Left lobe of liver (tissue), 2 donors: Measurements from ENCODE around the gene HYAL2. TPM values are rescaled to one million over a fixed set of nuclear protein-coding genes. Genes with fewer than 3 reads are reported as not detected.

Source experiments
- ATAC-seq: fragments of 200-7000 bp; cut with Tn5 transposase; one replicate; pipeline ENCODE4 v1.9.1; 2020; ENCODE audit warnings: mild to moderate bottlenecking, moderate library complexity
- DNase-seq: peaks from one replicate; pipeline ENCODE4 v3.0.0-alpha.2; 2020; ENCODE audit warnings: low spot score
- total RNA-seq: library from RNA; stranded (reverse); gene quantifications from one replicate; pipeline ENCODE4 v1.2.1, GENCODE V29; 2021
- donor health status: DM: no; HTN: no; CAD: no; lungs with moderate emphysema.
- donor health status: DM: no; HTN: yes; CAD: no.

HYAL2 gene
- total RNA-seq, 1 donor from 2014 or later = 21.6 TPM

DNA sequence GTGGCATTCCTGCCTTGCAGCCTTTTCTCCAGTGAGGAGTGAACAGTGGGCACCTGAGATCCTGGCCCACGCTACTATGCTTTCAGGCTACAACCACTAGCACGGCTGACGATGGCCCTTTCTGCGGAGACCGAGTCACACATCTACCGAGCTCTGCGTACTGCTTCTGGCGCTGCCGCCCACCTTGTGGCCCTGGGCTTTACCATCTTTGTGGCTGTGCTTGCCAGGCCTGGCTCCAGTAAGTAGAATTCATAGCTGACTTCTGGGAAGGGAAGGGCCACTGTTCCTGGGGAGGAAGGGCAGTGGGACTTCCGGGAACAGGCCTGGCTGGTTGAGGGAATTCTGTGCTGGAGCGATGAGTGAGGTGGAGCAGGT is 28.8 kb upstream of the HYAL2 start:
- ATAC-seq = peak; percentile 3
- DNase-seq = no peak

DNA sequence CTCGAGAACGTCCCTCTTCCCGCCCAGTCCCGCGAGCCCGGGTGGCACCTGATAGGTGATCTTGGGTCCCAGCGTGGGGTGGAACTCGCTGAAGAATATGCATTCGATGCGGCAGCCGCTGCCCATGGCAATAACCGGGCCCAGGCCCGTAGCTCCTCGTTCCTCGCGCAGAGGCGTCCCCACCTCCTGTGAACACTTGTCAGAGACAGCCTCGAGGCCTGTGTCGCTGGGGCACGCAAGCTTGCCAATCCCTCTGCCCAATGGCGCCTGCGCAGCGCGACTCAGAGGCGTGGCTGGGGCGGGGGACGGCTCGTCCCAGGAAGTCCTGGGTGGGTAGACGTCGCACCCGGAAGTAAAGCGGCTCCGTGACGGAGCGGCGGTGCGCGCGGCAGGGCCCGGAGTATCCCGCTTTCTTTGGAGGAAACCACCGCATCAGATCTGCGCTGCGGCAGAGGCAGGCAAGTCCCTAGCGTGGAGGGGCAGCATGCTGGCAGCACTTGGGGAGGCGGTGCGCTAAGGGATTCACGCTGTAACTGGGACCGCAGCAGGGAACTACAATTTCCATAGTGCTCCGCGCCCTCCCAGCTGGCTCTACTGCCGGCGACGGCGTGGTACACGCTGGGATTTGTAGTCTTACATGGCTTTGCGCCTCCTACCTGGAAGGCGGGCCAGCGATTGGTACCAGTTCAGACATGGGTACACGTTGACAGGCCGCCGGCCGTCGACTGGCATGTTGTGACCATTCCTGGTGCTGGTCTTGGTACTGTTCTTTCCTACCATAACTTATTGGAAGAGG is 28.2 kb upstream of the HYAL2 start, which contains the start of the genes CYB561D2 and NPRL2:
TSS of gene CYB561D2 (plus strand) at position 336 of the 796 bp plus-strand sequence. CDS start 572 bp downstream, outside the sequence.
TSS of gene NPRL2 (minus strand) at position 249 of the 796 bp plus-strand sequence. CDS start at position 126, 123 bp downstream.
- ATAC-seq (peak; percentile 87), DNase-seq (peak; percentile 99)

- no peak for DNase-seq
- ATAC-seq = no peak
Measured at GRCh38 chr3:50350213-50350526, 27.6 kb upstream of the HYAL2 start.

- ATAC-seq = peak; percentile 27
- peak; percentile 74 for DNase-seq
Measured at GRCh38 chr3:50347187-50347813, 24.8 kb upstream of the HYAL2 start.

GRCh38 chr3:50345586-50346234 is 23.2 kb upstream of the HYAL2 start, which contains the start of gene ZMYND10:
ZMYND10 (minus strand) TSS chr3:50345732; CDS start chr3:50345579, 153 bp downstream.
- peak; percentile 71 for DNase-seq
- peak; percentile 35 for ATAC-seq

GRCh38 chr3:50345008-50345407 is 22.5 kb upstream of the HYAL2 start:
- ATAC-seq = no peak
- DNase-seq = no peak

DNA sequence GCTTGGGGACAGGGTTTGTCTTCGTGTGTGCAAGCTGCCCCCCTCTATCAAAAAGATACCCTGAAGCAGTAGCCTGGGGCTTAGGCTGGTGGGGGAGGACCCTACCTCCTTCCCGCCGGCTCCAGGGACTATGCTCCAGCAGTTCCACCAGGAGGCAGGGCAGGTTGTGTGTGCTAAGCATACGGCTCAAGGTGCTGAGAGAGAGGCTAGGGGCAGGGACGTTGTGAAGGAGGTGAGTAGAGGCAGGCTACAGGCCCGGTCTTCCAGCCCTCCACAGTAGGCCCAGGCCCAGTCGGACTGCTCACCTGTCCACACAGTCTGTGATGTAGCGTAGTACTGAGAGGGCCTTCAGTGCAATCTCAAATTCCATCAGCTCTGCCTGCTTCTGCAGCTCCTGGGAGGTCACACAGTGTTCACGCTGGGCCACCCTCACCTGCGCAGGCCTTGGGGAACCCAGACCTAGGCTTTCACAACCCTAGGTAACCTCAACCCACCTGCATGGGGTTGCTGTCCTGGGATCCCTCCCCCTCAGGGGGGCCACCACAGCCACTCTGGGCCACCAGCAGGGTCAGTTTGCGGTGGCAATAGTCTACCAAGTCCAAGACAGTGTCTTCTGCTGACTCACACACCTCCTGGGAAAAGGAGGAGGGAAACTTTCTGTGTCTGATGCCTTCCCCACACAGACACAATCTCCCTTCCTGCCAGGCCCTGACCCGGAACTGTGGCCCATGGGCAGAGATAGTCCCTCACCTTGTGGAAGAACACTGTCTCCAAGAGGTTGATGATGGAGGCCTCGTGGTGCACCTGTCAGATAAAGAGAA is 20.5 kb upstream of the HYAL2 start:
- ATAC-seq (no peak), DNase-seq (no peak)

GRCh38 chr3:50341996-50342650 is 19.6 kb upstream of the HYAL2 start:
- no peak for ATAC-seq
- no peak for DNase-seq

GRCh38 chr3:50341537-50341936 is 19.0 kb upstream of the HYAL2 start:
- no peak for DNase-seq

DNA sequence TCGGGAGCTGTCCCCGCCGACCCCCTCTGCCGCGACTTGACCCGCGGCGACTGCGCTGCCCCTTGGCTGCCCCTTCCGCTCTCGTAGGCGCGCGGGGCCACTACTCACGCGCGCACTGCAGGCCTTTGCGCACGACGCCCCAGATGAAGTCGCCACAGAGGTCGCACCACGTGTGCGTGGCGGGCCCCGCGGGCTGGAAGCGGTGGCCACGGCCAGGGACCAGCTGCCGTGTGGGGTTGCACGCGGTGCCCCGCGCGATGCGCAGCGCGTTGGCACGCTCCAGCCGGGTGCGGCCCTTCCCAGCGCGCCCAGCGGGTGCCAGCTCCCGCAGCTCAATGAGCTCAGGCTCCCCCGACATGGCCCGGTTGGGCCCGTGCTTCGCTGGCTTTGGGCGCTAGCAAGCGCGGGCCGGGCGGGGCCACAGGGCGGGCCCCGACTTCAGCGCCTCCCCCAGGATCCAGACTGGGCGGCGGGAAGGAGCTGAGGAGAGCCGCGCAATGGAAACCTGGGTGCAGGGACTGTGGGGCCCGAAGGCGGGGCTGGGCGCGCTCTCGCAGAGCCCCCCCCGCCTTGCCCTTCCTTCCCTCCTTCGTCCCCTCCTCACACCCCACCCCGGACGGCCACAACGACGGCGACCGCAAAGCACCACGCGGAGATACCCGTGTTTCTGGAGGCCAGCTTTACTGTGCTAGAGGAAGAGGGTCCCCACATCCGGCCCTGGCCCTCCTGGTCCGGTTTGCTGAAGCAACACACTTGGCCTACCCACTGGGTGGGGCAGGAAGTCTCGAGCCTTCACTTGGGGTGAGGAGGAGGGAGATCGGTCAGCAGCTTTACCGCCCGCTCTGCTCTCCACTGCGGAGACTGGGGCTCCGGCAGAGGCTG is 18.1 kb upstream of the HYAL2 start, which contains the start of gene RASSF1:
TSS of gene RASSF1 (minus strand) at position 389 of the 882 bp plus-strand sequence. CDS start at position 358, 31 bp downstream.
- DNase-seq = no peak
- peak; percentile 2 for ATAC-seq

More at GRCh38 chr3:50341537-50341936, 19.0 kb upstream of the HYAL2 start:
- ATAC-seq = no peak

- ATAC-seq (no peak), DNase-seq (no peak)
Measured at GRCh38 chr3:50340147-50340447, 17.6 kb upstream of the HYAL2 start.

GRCh38 chr3:50339485-50340146 is 17.1 kb upstream of the HYAL2 start:
- no peak for ATAC-seq

GRCh38 chr3:50338965-50339364 is 16.4 kb upstream of the HYAL2 start:
- DNase-seq = no peak
- ATAC-seq = no peak

More at GRCh38 chr3:50339485-50340146, 17.1 kb upstream of the HYAL2 start:
- no peak for DNase-seq

DNA sequence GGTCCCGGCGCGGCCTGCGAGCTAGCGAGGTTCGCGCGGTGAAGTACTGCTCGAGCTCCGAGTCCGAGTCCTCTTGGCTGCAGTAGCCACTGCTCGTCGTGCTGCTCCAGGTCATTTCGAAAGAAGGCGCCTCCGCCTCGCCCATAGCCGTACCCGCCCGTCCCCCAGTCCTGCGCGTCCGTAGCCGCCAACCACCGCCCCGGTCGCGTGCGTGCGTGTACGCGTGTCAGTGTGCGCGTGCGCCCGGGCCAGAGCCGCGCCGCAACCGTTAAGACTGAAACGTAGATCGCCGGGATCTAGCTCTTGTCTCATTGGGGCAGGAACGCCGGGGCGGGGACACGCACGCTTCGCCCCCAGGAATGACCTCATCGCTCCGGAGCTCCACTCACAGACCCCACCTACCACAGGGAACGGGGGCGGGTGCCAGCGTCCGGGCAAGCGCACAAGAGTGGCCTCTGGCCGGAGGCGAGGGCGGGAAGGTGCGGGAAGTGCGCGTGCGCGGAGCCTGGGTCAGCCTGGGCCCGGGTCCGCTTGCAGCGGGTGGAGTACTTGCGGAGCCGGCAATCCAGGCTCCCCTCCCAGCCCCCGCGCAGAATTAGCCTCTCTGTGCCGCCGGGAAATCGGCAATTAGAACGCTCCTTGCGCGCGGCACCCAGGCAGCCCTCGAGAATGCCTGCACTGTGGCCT is 14.8 kb upstream of the HYAL2 start:
- ATAC-seq (peak; percentile 88), DNase-seq (peak; percentile 100)

DNA sequence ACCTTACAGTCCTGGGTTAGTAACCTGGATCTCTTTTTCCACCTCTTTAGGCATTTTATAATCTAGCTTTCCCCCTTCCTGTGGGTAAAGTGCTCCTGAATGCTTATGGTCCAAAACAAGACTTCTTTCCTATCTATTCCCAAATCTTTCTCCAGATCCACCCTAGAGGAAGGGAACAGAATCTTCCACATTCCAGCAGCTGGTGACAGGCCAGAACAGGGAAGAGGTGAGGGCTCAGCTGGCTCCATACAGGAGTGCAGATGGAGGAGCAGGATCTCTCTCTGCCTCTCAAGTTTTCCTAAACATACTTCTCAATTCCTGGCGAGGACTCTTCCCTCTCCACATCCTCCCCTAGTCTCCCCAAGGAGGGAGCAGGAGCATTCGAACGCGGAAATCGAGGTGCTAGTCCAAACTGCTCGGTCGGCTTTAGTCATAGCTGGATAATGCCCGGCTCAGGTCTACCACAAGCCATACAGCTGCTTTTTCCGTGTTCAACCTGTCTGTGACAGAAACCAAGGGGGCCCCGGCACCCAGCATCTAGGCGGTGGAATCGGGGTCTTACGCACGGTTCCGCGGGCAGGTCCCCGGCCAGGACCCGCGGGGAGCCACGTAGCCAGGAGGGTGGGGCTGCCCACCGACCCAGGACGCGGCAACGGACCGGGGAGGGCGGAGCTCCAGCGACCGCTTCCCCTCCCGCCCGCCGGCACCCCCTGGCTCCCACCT is 14.1 kb upstream of the HYAL2 start:
- ATAC-seq (peak; percentile 0), DNase-seq (no peak)

DNA sequence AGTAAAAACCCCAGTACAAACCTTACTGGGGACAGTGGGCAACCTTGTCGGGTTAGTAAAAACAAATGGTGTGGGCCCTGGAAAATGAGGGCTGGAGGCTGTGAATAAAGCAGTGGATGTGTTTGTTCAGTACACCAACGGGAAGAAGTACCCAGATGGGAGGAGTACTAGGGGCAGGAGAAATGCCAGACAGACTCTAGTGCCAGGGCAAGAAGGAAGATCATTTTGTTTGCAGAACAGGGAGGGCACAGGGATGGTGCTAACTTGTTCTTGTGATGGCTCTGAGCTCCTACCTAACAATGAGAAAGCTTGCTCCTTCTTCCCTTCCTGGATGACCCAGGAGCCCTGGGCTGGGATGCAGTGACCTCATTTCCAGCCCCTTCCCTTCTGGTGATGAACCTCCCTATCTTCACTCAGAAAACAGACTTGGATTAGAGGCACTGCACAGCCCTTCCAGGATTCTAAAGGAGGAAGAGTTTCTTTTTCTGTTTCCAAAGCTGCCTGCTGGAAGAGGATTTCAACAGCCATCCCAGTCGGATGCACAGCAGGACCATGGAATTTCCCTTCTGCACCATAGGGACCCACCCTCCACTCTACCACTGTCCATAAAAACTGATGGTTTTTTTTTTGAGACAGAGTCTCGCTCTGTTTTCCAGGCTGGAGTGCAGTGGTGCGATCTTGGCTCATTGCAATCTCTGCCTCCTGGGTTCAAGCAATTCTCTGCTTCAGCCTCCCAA is 12.0 kb upstream of the HYAL2 start:
- no peak for ATAC-seq
- DNase-seq = no peak
